Astrocyte (in vitro differentiated cells and primary cell): Measurements from ENCODE around the gene SEMA4D.

Source experiments
- EZH2 ChIP-seq: IDR thresholded peaks from 2 replicates; pipeline ENCODE4 v1.6.1; 2012; ENCODE audit warnings: mild to moderate bottlenecking, low read length, inconsistent platforms; ENCODE audit not compliant: insufficient read depth
- TF ChIP-seq, protein P1 (sequence below): IDR thresholded peaks from 2 replicates; pipeline ENCODE4 v1.5.1; 2011; ENCODE audit warnings: low read depth, mild to moderate bottlenecking, inconsistent platforms, low read length, moderate library complexity; ENCODE audit not compliant: insufficient read depth

DNA sequence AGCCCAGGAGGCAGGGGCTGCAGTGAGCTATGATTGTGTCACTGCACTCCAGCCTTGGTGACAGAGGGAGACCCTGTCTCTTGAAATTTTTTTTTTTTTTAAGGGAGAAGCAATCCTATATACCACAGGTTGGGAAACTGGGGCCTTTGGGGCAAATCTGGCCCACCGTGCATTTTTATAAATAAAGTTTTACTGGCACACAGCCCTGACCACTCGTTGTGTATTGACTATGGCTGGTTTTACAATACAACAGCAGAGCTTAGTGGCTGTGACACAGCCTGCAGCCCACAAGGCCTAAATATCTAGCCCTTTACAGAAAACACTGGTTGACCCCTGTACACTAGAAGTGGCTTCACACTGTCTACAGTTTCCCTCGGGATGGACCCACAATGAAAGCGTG, 121.6 kb downstream of the SEMA4D start:
- TF ChIP-seq, protein P1, sequence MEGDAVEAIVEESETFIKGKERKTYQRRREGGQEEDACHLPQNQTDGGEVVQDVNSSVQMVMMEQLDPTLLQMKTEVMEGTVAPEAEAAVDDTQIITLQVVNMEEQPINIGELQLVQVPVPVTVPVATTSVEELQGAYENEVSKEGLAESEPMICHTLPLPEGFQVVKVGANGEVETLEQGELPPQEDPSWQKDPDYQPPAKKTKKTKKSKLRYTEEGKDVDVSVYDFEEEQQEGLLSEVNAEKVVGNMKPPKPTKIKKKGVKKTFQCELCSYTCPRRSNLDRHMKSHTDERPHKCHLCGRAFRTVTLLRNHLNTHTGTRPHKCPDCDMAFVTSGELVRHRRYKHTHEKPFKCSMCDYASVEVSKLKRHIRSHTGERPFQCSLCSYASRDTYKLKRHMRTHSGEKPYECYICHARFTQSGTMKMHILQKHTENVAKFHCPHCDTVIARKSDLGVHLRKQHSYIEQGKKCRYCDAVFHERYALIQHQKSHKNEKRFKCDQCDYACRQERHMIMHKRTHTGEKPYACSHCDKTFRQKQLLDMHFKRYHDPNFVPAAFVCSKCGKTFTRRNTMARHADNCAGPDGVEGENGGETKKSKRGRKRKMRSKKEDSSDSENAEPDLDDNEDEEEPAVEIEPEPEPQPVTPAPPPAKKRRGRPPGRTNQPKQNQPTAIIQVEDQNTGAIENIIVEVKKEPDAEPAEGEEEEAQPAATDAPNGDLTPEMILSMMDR, result no peak
- TF ChIP-seq EZH2, result no peak
